Activated T-cell treated with anti-CD3 and anti-CD28 coated beads for 24 hours (primary cell): ENCODE measurements around the gene SFTPB.

ENCODE experiments used
- DNase-seq: peaks from one replicate; pipeline ENCODE4 v3.0.0-alpha.2; 2020; ENCODE audit warnings: low read depth

Gene SFTPB

DNA sequence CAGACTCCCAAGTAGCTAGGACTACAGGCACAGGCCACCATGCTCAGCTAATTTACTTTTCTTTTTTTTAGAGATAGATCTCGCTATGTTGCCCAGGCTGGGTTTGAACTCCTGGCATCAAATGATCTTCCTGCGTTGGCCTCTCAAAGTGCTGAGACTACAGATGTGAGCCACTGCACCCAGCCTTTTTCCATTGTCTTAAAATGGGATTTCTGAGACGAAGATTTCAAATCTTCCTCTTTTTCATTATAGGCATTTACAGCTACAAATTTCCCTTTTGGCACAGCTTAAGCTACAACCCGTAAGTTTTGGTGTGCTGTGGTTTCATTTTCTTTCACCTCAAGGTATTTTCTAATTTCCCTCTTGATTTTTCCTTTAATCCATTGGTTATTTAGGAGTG, 34.8 kb upstream of the SFTPB start:
- no peak for DNase-seq

- no peak for DNase-seq
Observed at GRCh38 chr2:85702172-85702571, 34.2 kb upstream of the SFTPB start.

DNA sequence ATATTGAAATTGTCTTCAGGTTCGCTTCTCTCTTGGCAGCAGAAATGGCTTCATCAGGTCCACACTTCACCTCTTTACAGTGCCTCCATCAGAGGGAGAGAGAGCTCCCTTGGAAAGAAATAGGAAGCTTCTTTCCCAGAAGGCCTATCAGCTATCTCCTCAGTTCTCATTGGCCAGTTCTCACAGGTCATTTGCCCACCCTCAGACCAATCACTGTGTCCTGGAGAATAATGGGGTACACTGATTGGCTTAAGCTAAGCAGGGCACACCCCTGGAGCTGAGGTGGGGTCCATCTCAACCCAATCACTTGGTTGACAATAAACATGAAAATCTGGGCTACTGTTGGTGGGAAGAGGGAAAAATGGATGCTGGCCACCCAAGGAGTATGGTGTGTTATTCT, 31.3 kb upstream of the SFTPB start:
- DNase-seq = no peak

DNA sequence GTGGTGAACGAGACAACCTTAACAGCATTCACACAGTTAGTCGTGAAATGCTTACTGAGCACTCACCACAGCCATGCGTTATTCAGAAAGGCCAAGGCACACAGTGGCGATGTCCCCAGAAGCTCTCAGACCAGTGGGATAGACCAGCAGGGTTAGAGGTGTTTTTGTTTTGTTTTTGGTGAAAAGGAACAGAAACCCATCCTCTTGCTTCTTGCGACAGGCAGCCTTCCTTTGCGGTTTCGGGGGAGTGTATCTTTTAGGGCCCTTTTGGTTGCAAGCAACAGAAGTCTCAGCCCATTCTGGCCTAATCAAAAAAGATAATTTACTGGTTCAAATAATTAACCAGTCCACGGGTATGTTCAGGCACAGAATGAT, 30.9 kb upstream of the SFTPB start:
- no peak for DNase-seq

- no peak for DNase-seq
Observed at GRCh38 chr2:85698184-85698879, 30.3 kb upstream of the SFTPB start.

DNA sequence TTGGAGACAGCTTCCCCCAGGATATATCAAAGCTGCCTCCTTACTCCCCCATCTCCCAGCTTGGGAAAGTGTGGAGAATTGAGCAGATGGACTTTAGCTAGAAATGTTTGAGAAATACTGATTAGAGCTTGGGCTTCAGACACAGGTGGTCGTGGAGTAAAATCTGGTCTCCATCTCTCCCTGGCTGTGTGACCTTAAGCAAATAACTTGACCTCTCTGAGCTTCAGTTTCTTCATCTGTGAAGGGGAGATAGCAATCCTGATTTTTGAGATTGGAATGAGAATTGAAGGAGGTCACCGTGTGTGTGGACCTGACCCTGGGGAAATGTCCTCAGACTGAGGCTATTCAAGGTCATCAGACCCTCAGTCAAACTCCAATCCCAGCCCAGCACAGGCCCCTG, 29.7 kb upstream of the SFTPB start:
- no peak for DNase-seq

DNA sequence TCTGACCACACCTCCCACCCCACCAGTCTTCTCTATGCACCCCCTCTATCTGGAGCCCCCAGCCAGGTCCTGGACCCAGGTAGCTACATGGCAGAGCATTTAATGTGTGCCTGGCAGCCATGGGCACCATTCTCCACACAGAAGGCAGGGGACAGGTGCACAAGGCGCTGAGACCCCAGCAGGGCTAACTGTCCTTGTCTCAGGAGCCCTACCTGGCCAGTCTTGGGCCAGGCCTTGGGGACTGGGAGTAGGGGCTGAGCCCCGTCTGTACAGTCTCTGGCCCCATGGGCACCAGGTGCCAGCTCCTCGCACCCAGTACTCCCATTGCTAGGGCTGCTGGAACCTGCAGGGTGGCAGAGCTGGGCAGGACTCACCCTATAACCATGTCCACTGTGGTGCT, 29.1 kb upstream of the SFTPB start:
- DNase-seq = no peak

DNA sequence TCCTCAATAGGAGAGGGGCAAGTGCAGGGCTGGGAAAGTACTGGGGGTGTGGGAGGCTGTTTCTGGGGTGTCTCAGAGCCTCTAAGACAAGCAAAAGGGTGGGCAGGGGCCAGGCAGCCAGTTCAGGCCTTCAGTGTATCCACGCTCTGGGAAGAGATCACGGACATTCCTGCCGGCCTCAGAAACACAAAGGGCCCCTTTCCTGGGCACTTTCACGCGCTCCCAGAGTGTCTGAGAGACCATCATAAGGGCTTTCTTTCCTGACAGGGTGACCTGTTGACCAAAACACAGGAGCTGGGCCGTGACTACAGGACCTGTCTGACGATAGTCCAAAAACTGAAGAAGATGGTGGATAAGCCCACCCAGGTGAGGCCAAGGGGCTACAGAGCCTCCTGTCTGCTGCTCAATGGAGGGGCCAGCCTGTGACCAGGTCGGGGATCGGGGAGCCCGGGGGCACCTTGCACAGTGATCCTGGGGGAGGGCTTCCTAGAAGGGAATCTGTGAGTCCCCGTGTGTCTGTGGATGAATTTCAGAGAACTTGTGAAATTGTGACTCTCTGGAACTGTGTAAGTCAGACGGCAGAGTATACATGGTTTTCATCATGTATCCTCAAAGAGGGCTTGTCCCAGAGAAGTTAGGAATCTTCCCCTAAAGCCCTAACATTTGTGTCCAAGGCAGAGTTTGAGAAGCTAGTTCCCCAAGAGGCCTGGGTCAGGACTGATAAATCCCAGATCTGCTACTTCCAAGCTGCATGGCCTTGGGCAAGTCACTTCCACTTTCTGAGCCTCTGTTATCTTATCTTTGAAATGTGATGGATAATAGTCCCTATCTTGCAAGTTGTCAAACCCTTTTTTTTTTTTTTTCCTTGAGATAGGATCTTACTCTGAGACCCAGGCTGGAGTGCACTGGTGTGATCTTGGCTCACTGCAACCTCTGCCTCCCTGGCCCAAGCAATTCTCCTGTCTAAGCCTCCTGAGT, 28.0 kb upstream of the SFTPB start:
- no peak for DNase-seq

DNA sequence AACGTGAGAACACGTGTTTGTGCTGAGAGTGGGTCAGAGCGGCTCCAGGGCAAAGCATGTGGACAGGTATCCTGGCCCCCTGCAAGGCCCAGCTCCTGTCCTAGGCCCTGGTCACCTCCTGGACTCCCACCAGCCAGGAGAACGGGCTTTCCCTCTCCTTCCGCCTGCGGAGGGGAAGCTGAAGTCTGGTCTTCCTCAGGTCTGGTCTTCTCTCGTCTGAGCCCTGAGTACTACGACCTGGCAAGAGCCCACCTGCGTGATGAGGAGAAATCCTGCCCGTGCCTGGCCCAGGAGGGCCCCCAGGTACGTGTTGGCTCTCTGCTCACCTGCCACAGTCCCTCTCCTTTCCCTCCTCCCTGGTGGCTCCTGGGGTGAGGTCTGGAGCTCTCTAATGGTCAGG, 27.1 kb upstream of the SFTPB start:
- DNase-seq = no peak

- DNase-seq = no peak
Observed at GRCh38 chr2:85694052-85695025, 26.3 kb upstream of the SFTPB start, which contains the start of gene GNLY. GNLY (plus strand) TSS chr2:85694358; CDS start chr2:85694419, 61 bp downstream.

- DNase-seq = no peak
Observed at GRCh38 chr2:85692039-85692645, 24.1 kb upstream of the SFTPB start.

DNA sequence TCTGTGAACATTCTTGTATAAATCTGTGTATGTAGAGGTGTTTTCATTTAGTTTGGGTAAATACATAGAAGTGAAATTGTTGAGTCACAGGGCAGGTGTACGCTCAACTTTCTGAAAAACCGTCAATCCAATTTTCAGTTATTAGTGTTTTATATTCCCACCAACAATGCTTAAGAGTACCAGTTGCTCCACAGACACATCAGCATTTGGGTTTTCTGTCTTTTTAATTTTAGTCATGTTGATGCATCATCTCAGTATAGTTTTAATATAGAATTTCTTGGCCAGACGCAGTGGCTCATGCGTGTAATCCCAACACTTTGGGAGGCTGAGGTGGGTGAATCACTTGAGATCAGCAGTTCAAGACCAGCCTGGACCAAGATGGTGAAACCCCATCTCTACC, 22.9 kb upstream of the SFTPB start:
- DNase-seq = no peak

DNA sequence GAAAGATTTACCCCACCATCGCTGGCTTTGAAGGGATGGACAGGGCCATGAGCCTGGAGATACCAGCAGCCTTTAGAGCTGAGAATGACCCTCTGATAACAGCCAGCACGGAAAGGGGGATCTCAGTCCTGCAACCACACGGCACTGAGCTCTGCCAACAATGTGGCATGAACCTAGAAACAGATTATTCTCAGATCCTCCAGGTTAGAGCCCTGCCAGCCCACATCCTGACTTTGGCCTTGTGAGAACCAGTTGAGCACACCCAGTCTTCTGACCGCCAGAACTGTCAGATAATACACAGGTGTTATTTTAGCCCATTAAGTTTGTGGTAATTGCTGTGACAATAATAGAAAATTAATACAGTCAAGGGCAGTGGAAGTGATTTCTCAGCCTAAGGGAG, 16.8 kb upstream of the SFTPB start:
- no peak for DNase-seq

GRCh38 chr2:85684380-85684779, 16.4 kb upstream of the SFTPB start:
- no peak for DNase-seq

- DNase-seq = no peak
Observed at GRCh38 chr2:85682378-85682777, 14.4 kb upstream of the SFTPB start.

GRCh38 chr2:85681776-85682175, 13.8 kb upstream of the SFTPB start:
- no peak for DNase-seq

DNA sequence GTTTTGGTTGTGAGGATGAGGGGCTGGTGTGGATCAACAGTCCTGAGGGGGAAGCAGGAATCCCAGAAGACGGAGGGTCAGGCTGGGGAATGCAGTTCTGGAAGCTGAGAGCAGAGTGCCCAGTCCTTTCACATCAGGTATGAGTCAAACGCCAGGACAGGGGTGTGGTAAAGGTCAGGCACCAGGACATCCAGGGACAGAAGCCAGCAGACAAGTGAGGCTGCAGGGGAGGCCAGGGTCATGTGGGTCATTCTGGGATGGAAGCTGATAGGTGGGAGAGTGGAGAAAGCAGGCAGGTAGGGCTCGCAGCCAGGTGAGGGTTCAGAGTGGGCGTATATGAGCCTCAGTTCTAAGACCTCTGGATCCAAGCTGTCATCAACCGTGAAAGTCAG, 13.4 kb upstream of the SFTPB start:
- no peak for DNase-seq

DNA sequence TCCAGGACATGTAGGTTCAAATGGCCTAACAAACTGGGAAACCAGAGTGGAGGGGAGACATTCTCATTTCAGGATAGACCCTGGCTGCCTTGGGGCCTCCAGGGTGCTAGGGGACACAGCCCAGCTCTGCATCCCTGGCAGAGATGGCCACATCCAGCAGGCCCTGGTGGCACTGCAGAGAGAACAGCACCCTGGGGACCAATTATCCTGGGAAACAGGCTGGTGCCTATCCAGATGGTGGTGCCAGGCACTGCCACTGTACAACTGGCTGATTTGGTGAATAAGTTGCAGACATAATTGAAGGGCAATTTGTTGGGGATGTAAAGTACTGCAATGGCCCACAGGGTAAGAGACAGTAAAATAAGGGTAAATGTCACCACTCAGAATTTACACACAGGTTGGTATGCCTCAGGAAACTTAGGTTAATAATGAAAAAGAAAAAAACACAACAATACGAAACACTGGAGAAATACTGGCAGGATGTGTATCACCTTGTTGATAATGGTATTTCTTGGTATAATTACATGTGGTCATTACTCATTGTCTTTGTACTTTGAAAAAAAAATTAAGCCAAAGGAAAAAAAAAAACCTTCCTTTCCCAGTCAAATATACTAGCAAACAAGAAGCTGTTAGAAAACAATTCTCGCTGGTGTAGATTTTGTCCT, 12.8 kb upstream of the SFTPB start:
- no peak for DNase-seq

- peak; percentile 68 for DNase-seq
Observed at GRCh38 chr2:85678794-85679672, 11.0 kb upstream of the SFTPB start.

GRCh38 chr2:85678377-85678776, 10.4 kb upstream of the SFTPB start:
- no peak for DNase-seq
